ENCODE measurements around the gene STMND1.

DNA sequence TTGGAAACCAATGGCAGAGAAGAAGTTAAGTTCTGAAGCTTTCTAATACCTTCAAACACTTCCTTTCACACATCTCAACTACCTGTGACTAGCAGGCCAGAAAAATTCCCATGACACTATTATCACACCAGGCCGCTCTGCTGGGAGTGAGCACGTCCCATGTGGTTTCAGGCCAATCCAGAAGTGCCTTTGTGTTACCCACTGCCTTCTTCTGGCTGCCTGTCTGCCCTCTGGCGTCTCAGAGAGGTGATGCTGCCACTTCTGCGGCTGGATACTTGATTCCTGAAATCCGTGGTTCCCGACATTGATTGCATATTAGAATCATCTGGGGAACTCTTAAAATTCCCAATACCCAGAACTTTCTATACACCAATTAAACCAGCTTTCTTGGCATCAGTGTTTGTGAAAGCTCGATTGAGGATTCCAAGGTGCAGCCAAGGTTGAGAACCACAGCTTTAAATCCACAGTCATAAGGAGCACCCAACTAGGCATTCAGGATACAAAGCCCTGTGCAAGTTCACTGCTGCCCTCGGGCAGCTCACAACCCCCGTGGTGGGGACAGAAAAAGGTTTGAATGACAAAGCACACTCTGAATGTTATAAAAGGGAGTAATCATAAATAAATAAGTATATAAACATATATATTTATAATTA, 65.6 kb downstream of the STMND1 start:
- peak; percentile 60 for TF ChIP-seq L3MBTL2 (conservative IDR thresholded peaks at IDR 0.05)
- TF ChIP-seq ELF4 (IDR thresholded peaks at IDR 0.05), result no peak
- TF ChIP-seq FOXK2 (IDR thresholded peaks at IDR 0.05), result no peak
- no peak for TF ChIP-seq FOXA1 (IDR thresholded peaks at IDR 0.05)
- no peak for TF ChIP-seq ZNF384 (IDR thresholded peaks at IDR 0.05)
- TF ChIP-seq SUZ12 (IDR thresholded peaks at IDR 0.05), result no peak
- TF ChIP-seq, protein P1, sequence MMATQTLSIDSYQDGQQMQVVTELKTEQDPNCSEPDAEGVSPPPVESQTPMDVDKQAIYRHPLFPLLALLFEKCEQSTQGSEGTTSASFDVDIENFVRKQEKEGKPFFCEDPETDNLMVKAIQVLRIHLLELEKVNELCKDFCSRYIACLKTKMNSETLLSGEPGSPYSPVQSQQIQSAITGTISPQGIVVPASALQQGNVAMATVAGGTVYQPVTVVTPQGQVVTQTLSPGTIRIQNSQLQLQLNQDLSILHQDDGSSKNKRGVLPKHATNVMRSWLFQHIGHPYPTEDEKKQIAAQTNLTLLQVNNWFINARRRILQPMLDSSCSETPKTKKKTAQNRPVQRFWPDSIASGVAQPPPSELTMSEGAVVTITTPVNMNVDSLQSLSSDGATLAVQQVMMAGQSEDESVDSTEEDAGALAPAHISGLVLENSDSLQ (IDR thresholded peaks at IDR 0.05), result 0 out of 2 replicates have a peak, but pooled peaks have one; percentile 3
- no peak for TF ChIP-seq ARNT (IDR thresholded peaks at IDR 0.05)

Data from HEK293T (cell line).